ENCODE data around the gene BACE1.

GRCh38 chr11:117333917-117334316 lies 17.9 kb upstream of the BACE1 start:
- no peak for TF ChIP-seq CTCF (IDR thresholded peaks at IDR 0.05)
- no peak for TF ChIP-seq EZH2phosphoT487 (IDR thresholded peaks at IDR 0.05)

Data from neural progenitor cell (in vitro differentiated cells).